Measurements from ENCODE around the gene VAPA.

Gene VAPA

DNA sequence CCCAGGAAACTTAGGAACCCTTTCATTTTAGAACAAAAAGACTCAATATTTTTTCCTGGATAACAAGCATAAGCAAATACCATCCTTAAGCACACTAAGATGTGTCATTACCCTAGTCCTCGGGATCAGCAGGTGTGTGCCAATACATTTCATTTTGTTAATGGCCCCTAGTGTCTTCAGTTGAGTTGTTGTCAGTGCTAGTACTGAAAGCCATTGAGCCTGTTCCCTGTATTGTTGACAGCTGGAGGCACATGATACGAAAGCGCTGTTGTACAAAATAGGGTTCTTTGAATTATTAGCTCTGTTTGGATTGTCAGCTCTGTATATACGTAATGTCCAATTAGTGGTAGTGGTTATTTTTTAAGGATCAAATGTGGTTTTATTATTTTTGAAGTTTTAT, 29.5 kb downstream of the VAPA start:
- FAIRE-seq (no peak), DNase-seq (ENCODE audit: insufficient read length, low spot score) (no peak)
- TF ChIP-seq CTCF (IDR thresholded peaks at IDR 0.05; ENCODE audit: insufficient read depth, missing control alignments): no peak

DNA sequence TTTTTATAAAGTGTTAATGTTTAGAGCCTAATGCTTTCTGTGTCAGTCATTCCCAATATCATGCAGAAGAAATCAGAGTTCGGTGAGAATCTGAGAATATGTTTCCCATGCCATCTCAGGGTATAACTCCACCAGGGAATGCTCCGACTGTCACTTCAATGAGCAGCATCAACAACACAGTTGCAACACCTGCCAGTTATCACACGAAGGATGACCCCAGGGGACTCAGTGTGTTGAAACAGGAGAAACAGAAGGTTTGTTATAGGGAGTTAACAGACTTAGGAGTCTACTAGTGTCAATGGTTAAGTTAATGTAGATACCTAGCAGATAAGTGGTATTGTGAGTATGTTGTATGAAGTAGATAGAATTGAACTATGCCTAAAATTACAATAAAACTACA, 31.0 kb downstream of the VAPA start:
- FAIRE-seq (no peak), DNase-seq (ENCODE audit: insufficient read length, low spot score) (no peak)
- no peak for TF ChIP-seq CTCF (IDR thresholded peaks at IDR 0.05; ENCODE audit: insufficient read depth, missing control alignments)

DNA sequence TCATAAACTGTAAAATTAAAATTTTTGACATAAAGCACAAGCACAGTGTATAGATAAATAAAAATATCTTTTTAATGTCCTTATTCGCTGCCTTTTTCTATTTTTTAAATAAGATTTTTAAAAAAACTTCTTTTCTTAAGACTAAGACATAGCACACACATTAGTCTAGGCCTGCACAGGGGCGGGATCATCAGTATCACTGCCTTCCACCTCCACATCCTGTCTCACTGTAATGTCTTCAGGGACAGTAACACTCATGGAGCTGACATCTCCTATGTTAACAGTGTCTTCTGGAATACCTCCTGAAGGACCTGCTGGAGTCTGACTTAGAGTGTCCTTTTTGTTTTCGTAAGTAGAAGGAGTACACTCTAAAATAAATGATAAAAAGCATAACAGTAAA, 33.0 kb downstream of the VAPA start:
- TF ChIP-seq CTCF (IDR thresholded peaks at IDR 0.05; ENCODE audit: insufficient read depth, missing control alignments): no peak
- FAIRE-seq: no peak

GRCh38 chr18:9947248-9947647, 33.4 kb downstream of the VAPA start:
- FAIRE-seq (no peak), DNase-seq (ENCODE audit: insufficient read length, low spot score) (no peak)
- TF ChIP-seq CTCF (IDR thresholded peaks at IDR 0.05; ENCODE audit: insufficient read depth, missing control alignments): no peak

More for the DNA sequence above, 33.0 kb downstream of the VAPA start:
- DNase-seq (ENCODE audit: insufficient read length, low spot score): no peak

DNA sequence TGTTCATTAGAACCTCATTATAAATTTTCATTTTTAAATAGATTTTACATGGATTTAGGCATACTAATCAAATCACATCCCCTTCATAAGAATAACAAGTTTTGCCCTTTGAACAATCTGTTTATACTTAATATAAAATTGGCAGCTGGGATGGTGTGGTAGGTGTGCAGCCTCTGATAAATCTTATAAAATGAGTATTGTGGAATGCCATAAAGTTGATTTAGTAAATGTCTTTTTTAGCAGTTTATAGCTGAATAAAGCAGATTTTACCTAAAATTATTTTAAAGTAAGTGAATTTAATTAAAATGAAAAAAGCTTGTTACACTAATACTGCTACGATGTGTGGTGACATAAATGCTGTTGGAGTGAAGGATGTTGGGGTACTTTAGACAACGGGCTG, 35.5 kb downstream of the VAPA start:
- DNase-seq (ENCODE audit: insufficient read length, low spot score) (no peak), FAIRE-seq (no peak)
- no peak for TF ChIP-seq CTCF (IDR thresholded peaks at IDR 0.05; ENCODE audit: insufficient read depth, missing control alignments)

GRCh38 chr18:9949861-9950260, 36.0 kb downstream of the VAPA start:
- DNase-seq (ENCODE audit: insufficient read length, low spot score) (no peak), FAIRE-seq (no peak)
- no peak for TF ChIP-seq CTCF (IDR thresholded peaks at IDR 0.05; ENCODE audit: insufficient read depth, missing control alignments)

- DNase-seq (ENCODE audit: insufficient read length, low spot score) (no peak), FAIRE-seq (peak; percentile 44)
- no peak for TF ChIP-seq CTCF (IDR thresholded peaks at IDR 0.05; ENCODE audit: insufficient read depth, missing control alignments)
These were observed 36.6 kb downstream of the VAPA start for GRCh38 chr18:9950289-9951016.
